Measurements from ENCODE around the gene EPS8L3.

Gene EPS8L3

GRCh38 chr1:109739738-109740614 lies 23.7 kb downstream of the EPS8L3 start:
- no peak for DNase-seq (ENCODE audit: low read depth)

DNA sequence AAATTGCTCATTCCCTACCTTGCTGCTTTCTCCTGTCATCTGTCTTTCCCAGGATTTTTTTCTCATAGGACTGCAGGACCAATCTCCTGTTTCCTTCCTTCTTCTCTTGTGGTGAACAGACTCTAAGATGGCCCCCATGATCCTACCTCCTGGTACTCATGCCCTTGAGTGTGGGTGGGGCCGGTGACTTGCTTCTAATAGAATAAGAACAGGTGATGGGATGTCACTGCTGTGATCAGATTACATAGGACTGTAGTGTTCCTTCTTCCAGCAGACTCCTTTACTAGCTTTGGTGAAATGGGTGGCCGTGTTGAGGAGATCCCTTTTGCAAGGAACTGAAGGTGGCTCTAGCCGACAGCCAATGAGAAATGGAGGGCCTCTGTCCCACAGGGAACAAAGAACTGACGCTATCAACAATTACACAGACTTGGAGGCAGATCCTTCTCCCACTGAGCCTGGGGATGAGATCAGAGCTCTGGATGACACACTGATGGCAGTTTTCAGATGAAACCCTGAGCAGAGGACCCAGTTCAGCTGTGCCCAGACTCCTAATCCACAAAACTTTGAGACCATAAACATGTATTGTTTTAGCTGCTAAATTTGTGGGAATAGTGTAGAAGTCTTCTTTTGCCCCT lies 30.4 kb downstream of the EPS8L3 start:
- DNase-seq (ENCODE audit: low read depth): no peak

DNA sequence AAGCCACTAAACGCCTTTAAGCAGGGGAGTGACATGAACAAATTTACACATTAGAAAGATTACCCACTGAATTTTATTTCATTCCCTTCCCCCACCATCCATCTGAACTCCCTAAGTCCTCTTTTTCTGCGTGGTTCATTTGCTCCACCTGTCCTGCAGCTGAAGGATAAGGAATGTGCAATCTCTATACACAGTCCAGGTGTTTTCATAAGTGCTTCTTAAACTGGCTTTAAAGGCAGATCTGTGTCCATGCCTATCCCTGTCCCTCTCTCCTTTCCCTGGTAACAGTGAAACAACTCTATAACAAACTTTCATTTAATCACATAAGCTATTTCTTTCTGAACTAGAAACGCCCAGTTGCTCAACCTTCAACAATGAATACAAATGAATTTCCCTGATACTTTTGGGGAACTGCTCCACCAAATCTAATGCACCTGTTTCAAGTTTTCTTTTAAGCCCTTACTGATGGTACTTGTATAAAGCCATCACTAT lies 31.3 kb downstream of the EPS8L3 start:
- DNase-seq (ENCODE audit: low read depth): no peak

GRCh38 chr1:109730666-109731065 lies 33.1 kb downstream of the EPS8L3 start:
- no peak for DNase-seq (ENCODE audit: low read depth)

DNA sequence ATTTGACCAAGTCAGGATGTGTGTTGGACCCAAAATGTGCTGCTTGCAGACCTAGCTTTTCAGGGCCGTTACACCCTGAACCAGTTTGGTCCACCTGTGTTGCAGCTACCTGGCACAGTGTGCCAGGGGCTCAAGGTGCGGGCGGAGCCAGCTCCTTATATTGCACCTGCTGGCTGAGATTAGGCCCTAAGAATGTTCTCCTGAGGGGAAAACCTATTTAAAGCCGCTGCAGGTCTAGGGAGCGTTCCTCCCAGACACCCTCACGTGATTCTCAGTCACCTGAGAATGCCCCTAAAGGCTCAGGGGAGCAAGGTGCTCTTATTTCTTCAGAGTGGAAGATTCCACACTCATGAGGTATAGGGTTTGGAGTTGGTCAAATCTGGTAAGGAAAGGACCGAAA lies 34.9 kb downstream of the EPS8L3 start:
- DNase-seq (ENCODE audit: low read depth): no peak

DNA sequence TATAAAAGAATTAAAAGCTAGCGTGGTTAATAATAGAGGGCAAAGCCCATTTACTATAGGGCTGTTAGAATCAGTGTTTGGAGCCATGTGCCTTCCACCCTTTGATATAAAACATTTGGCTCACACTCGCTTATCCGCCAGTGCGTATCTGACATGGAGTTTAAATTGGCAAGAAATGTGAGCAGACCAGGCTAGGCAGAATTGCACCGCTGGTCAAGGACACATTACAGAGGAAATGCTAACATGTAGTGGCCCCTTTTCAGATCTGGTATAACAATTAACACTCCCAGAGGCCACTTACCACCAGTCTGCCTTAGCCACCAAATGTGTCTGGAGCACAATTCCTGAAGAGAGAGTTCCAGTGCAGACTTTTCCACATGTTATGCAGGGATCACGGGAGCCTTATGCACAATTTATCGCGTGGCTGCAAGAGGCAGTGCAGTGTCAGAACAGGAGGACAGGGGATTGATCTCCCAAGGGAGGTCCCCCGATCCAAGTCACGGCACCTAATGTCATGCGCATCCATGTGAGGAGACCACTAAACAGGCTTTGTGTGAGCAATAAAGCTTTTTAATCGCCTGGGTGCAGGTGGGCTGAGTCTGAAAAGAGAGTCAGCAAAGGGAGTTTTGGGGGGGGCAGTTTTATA lies 36.9 kb downstream of the EPS8L3 start:
- DNase-seq (ENCODE audit: low read depth): no peak

DNA sequence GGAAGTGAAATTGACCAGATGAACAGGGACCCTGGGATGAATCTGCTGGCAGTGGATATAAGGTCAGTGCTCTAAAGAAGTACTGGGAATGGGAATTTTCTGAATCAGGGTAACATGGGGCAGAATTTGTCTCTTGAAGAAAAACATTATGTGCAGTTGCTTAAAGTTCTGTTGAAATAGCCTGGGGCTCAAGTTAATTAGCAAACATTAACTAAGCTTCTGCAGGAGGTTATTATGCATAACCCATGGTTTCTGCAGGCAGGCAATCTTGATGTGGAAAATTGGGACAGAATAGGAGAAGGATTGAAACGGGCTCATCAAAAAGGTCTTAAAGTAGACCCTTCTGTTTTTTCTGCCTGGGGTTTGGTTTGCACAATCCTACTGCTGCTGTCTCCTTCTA lies 37.7 kb downstream of the EPS8L3 start:
- DNase-seq (ENCODE audit: low read depth): no peak

GRCh38 chr1:109725510-109725909 lies 38.2 kb downstream of the EPS8L3 start:
- DNase-seq (ENCODE audit: low read depth): no peak

DNA sequence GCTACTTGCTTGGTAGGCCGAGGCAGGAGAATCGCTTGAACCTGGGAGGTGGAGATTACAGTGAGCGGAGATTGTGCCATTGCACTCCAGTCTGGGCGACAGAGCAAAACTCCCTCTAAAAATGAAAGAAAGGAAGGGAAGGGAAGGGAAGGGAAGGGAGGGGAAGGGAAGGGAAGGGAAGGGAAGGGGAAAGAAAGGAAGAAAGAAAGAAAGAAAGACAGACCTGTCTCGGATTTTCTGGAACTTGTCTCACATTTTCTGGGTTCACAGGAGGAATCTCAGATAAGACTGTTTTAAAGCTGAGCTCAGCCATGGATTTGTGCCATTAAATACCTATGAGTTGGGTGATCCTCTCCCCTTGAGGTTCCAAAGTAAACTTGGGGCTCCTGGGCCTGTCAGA lies 38.8 kb downstream of the EPS8L3 start:
- no peak for DNase-seq (ENCODE audit: low read depth)

GRCh38 chr1:109722908-109723691 lies 40.6 kb downstream of the EPS8L3 start:
- DNase-seq (ENCODE audit: low read depth): peak; percentile 42

GRCh38 chr1:109721971-109722370 lies 41.8 kb downstream of the EPS8L3 start:
- no peak for DNase-seq (ENCODE audit: low read depth)

- DNase-seq (ENCODE audit: low read depth): no peak
These were observed 42.7 kb downstream of the EPS8L3 start for GRCh38 chr1:109721042-109721441.

DNA sequence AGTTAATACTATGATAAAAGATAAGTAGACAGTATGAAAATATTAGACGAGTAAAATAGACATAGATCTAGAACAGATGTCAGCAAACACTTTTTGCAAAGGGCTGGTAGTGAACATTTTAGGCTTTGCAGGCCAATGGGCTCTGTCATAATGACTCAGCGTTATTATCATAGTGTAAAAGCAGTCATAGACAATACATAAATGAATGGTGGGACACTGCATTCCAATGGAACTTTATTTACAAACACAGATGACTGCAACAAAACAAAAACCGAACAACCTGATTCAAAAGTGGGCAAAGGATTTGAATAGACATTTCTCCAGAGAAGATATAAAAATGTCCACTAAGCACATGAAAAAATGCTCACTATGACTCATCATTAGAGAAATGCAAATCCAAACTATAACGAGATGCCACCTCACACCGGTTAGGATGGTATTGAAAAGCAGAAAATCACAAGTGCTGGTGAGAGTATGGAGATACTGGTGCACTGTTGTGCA lies 44.3 kb downstream of the EPS8L3 start:
- DNase-seq (ENCODE audit: low read depth): peak; percentile 41

- no peak for DNase-seq (ENCODE audit: low read depth)
These were observed 45.2 kb downstream of the EPS8L3 start for GRCh38 chr1:109718495-109718894.

DNA sequence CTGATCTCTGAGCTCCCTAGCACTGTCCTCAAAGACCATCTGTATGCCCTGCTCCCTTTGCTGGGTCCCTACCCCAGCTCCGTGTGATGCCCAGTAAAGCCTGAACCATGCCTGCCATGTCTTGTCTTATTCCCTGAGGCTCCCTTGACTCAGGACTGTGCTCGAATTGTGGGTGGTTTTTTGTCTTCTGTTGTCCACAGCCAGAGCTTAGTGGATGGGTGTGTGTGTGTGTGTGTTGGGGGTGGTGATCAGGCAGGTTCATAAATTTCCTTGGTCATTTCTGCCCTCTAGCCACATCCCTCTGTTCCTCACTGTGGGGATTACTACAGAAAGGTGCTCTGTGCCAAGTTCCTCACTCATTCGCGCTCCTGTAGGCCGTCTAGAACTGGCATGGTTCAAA lies 46.0 kb downstream of the EPS8L3 start:
- no peak for DNase-seq (ENCODE audit: low read depth)

- DNase-seq (ENCODE audit: low read depth): no peak
These were observed 47.1 kb downstream of the EPS8L3 start for GRCh38 chr1:109716570-109717090.

GRCh38 chr1:109716121-109716520 lies 47.6 kb downstream of the EPS8L3 start:
- no peak for DNase-seq (ENCODE audit: low read depth)

GRCh38 chr1:109714661-109715372 lies 48.9 kb downstream of the EPS8L3 start:
- DNase-seq (ENCODE audit: low read depth): no peak

GRCh38 chr1:109713636-109714035 lies 50.1 kb downstream of the EPS8L3 start:
- no peak for DNase-seq (ENCODE audit: low read depth)

- DNase-seq (ENCODE audit: low read depth): no peak
These were observed 51.3 kb downstream of the EPS8L3 start for GRCh38 chr1:109712321-109712864.

Data from GM04503 (cell line).